Inflammatory macrophage treated with lipopolysaccharide for 4 hours (primary cell): ENCODE results near the gene PRR5.
A peak's percentile ranks its signal among the peaks of the same experiment; 100 is the strongest.

Experiments used
- DNase-seq: peaks from one replicate; pipeline ENCODE4 v3.0.0-alpha.2; 2020

Gene PRR5

DNA sequence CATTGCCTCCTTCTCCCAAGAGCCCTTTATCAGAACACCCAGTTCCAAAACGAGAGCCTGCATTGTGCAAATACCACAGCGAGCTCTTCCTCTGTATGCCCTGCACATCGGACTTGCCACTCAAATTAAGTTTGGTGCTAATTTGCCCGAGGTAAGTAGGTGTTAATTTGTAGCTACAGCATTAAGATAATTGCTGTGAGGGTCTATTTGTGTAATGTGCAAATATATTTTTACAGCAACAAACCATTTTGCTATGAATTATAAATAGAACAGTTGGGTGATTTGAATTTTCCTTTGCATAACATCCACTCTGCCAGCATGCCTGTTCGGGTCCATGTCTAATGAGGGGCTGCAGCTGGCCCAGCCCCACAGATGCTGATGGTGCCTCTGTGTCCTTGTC lies 58.5 kb downstream of the PRR5 start:
- DNase-seq = no peak

- no peak for DNase-seq
Observed at GRCh38 chr22:44761025-44761424, 59.0 kb downstream of the PRR5 start.

- no peak for DNase-seq
Observed at GRCh38 chr22:44764373-44764772, 62.4 kb downstream of the PRR5 start.

- DNase-seq = no peak
Observed at GRCh38 chr22:44764974-44765373, 63.0 kb downstream of the PRR5 start.

DNA sequence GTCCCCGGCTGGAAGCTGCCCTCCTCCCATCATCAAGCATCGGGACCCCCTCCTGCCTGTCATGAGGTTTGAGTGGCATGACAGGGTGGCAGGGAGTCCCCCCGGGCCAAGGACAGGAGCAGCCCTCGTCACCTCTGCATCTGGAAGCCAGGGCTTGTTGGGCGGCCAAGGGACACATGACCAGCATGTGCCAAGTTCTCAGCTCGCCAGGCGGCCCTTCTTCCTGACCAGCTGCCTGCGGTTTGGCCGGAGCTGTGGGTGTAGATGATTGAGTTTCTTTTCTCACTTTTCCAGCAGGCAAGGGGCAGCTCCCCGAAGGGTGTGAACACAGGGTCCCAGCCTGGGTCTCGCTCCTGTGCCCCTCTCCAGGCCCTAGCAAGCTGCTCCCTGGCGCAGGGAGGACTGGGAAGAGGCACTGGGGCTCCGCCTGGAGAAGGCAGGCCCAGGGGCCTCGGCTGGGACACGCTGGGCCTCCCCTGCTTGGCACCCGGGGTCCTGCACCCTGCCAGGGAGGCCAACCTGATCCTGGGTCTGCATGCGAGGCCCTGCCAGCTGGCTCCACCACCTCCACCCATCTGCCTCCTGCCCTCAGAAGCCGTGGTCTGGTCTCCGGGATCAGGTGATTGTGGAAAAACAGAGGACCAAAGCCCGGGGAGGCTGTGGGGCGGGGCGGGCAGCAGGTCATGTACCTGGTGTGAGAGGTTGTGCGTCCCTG lies 63.7 kb downstream of the PRR5 start:
- DNase-seq = peak; percentile 16

DNA sequence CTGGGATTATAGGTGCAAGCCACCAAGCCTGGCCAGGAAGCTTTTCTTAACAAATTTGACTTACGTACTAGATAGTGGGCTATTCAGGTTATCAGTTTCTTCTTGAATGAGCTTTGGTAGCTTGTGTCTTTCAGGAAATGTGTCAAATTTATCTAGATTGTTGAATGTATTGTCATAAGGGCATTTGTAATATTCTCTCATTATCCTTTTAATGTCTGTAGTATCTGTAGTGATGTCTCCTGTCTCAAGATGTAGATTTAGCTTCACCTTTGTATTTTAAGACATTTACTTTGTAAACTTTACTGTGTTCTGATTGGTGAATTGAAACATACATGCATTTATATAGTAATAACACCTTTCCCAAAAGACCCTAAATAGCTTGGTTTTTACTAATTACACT lies 71.1 kb downstream of the PRR5 start:
- no peak for DNase-seq

GRCh38 chr22:44775862-44776261 lies 73.9 kb downstream of the PRR5 start:
- DNase-seq = no peak

DNA sequence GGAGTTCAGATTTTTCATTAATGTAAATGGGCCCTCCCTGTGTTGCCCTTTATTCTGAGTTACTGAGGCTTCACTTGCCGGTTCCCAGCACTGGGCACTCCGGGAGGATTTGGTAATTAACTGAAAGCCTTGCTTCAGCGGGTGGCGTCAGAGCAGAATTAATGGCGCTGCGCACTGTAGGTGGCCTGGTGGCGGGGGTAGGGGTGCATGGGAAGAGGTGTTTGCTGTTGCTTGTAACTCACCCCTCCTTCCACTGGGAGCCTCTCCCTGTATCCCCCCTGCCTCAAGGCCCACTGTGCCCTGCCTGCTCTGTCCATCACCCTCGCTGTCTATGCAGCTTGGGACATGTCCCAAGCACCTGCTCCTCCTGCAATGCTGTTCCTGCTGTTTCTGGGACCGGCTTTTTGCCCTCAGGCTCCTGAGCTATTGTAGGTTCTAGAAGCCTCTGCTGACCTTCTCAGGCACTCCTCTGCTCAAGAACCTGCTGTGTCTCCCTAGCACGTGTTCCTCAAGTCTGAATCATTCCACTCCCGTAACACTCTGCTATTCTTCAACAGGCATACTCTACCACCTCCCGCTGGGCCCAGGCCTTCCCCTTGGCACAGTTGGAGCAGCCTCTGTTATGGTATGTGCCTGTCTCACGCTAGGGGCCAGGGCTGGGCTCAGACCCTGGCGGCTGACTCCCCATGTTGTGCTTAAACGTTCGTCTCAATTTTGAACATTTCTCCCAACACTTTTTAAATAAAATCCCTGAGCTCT lies 74.8 kb downstream of the PRR5 start:
- no peak for DNase-seq

GRCh38 chr22:44777364-44777755 lies 75.4 kb downstream of the PRR5 start:
- DNase-seq = no peak

- DNase-seq = no peak
Observed at GRCh38 chr22:44780876-44781449, 79.0 kb downstream of the PRR5 start.

GRCh38 chr22:44782363-44782963 lies 80.5 kb downstream of the PRR5 start:
- no peak for DNase-seq

GRCh38 chr22:44783091-44783490 lies 81.1 kb downstream of the PRR5 start:
- no peak for DNase-seq

DNA sequence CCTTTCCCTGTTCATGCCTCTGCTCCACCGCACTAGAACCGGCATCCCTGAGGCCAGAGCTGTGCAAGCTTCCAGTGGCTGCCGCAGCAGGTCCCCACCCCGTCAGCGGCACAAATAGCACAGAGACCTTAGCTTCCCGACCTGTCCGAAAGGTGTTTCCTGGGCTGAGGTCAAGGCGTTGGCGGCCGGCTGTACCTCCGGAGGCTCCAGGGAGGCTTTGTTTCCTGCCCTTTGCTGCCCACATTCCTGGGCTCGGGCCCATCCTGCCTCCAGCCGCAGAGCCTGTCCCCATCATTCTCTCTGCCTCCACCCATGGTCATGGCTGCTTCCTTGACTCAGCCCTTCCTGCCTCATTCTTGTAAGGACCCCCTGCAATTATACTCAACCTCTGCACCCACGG lies 81.6 kb downstream of the PRR5 start:
- no peak for DNase-seq

- no peak for DNase-seq
Observed at GRCh38 chr22:44786136-44786535, 84.1 kb downstream of the PRR5 start.

DNA sequence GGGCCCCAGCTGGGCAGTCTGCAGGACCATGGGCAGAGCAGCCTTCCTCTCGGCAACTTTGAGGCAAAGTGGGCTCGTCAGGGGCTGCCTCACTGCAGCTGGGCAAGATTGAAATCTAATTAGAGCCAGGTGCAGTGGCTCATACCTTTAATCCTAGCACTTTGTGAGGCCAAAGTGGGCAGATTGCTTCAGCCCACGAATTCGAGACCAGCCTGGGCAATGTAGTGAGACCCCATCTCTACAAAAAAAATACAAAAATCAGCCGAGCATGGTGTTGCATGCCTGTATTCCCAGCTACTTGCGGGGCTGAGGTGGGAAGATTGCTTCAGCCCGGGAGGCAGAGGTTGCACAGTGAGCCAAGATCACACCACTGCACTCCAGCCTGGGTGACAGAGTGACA lies 84.6 kb downstream of the PRR5 start:
- no peak for DNase-seq
